Panc1 (cell line): ENCODE results near the gene CDHR4.
"Not testable (repeated sequence)": the region's sequence is repeated elsewhere in the genome, so short reads cannot be mapped to it uniquely, and the experiment has no call there.

Experiments used
- CTCF ChIP-seq: fragments of 450-650 bp; IDR thresholded peaks from 2 replicates; pipeline ENCODE4 v1.5.1; 2017; ENCODE audit warnings: mild to moderate bottlenecking
- REST ChIP-seq, 2 experiments: IDR thresholded peaks; 2 replicates each; pipeline ENCODE4 v1.6.1; 2011 to 2012; ENCODE audit warnings: low read depth in 2 of 2, control low read depth in 1 of 2, low read length in 1 of 2, mild to moderate bottlenecking in 1 of 2, moderate library complexity in 1 of 2; ENCODE audit not compliant: insufficient read depth in 1 of 2
- TCF7L2 ChIP-seq: IDR thresholded peaks from 2 replicates; pipeline ENCODE4 v1.6.1; 2011; ENCODE audit warnings: mild to moderate bottlenecking, low read depth, low read length, inconsistent platforms

GRCh38 chr3:49782277-49782676 is 17.4 kb downstream of the CDHR4 start:
- TF ChIP-seq REST (IDR thresholded peaks at IDR 0.05; ENCODE audit: insufficient read depth in 1 of 2, low read depth in 2 of 2, low read length in 1 of 2); CTCF; TCF7L2: not testable (repeated sequence)
